HAP-1 (cell line): ENCODE data around the gene GMCL2.

ENCODE experiments used
- DNase-seq, 2 experiments: peaks; one replicate each; pipeline ENCODE4 v3.0.0-alpha.2; 2016 to 2020; ENCODE audit warnings: low spot score in 2 of 2
- H3K27me3 ChIP-seq: fragments of 250-450 bp; sonication (Bioruptor Pico); 2 replicates; pipeline ENCODE4 v1.5.1; 2020; ENCODE audit warnings: low read depth, mild to moderate bottlenecking, moderate library complexity
- H3K36me3 ChIP-seq: fragments of 250-450 bp; sonication (Bioruptor Pico); replicated peaks from 2 replicates; pipeline ENCODE4 v1.5.1; 2020; ENCODE audit warnings: mild to moderate bottlenecking
- H3K4me1 ChIP-seq: fragments of 250-450 bp; sonication (Bioruptor Pico); 2 replicates; pipeline ENCODE4 v1.5.1; 2020; ENCODE audit warnings: mild to moderate bottlenecking
- H3K4me3 ChIP-seq: fragments of 250-450 bp; sonication (Bioruptor Pico); 2 replicates; pipeline ENCODE4 v1.5.1; 2020; ENCODE audit warnings: mild to moderate bottlenecking, moderate library complexity
- H3K9me3 ChIP-seq: fragments of 250-450 bp; sonication (Bioruptor Pico); 2 replicates; pipeline ENCODE4 v1.5.1; 2020; ENCODE audit warnings: mild to moderate bottlenecking, moderate library complexity
- in situ Hi-C: fragments of 300-500 bp; cut with MboI; formaldehyde crosslinking; loops from 3 replicates; pipeline ENCODE4 v1.14.3; 2020; ENCODE audit warnings: low sequenced_read_pairs, inconsistent platforms, mixed read lengths

GMCL2 gene

DNA sequence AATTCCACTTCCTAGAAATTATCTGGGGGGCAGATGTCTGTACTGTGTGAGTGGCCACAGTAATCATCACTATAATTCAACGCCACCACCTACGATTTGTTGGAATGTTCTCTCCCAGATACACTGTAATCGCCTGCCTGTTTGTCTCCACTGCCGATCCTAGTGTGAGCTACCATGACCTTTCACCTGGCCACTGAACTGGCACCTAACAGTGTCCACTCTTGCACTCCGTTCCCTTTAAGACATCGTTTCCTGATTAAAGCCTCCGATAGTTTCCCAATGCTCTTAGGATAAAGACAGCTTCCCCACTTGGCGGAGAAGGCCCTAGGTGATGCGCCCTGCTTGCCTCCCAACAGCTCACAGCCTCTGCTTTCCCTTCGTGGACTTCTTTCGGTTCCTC is 41.4 kb upstream of the GMCL2 start:
- Histone ChIP-seq H3K27me3 (no peaks in the 10 kb centered on the region), H3K4me3 (no peak overlapping the region), H3K36me3 (peaks cover 77% of the 10 kb centered on the region), H3K9me3 (no peaks in the 10 kb centered on the region), H3K4me1 (peaks cover 8% of the 10 kb centered on the region)
- DNase-seq: no peak
- in situ Hi-C loops: no loop called here

DNA sequence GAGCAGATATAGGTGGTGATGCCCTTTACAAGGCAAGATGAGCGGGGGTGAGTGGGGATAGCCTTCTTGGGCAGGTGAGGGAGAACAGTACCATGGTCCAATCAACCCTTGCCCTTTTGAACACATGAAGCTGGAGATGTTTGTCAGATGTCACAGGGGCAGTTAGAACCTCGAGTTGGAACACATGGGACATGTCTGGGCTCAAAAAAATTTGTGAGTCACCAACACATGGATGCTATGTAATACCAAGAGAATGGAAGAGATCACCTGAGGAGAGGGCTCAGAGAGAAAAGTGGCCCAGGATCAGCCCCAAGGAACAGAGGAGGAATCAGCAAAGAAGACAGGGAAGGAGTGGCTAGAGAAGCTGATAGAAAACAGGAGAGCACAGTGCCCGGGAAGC is 40.8 kb upstream of the GMCL2 start:
- Histone ChIP-seq H3K27me3 (no peaks in the 10 kb centered on the region), H3K36me3 (peaks cover 81% of the 10 kb centered on the region), H3K9me3 (no peaks in the 10 kb centered on the region), H3K4me1 (peaks cover 8% of the 10 kb centered on the region), H3K4me3 (no peak overlapping the region)
- DNase-seq: no peak
- in situ Hi-C loops: no loop called here

DNA sequence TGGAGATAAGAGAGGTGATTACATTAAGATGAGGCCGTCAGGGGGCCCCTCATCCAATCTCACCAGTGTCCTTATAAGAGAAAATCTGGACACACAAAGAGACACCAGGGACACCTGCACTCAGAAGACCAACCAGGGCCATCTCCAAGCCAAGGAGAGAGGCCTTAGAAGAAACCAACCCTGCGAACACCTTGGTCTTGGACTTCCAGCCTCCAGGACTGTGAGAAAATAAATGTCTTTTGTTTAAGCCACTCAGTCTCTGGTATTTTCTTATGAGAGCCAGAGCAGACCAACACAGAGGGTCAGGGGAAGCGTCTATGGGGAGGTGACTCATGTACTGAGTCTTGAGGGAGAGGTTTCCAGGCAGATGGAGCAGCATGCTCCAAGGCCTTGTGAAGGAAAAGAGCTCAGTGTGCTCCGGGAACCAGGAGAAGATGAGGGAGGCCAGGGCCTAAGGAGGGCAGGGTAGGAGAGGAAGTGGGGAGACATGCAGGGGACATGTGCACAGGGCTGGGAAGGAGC is 40.0 kb upstream of the GMCL2 start:
- H3K36me3 ChIP-seq: peaks cover 88% of the 10 kb centered on the region
- peaks cover 8% of the 10 kb centered on the region for H3K4me1 ChIP-seq
- no peak overlapping the region for H3K4me3 ChIP-seq
- no peaks in the 10 kb centered on the region for H3K27me3 ChIP-seq
- in situ Hi-C loops: no loop called here
- H3K9me3 ChIP-seq: no peaks in the 10 kb centered on the region
- DNase-seq: no peak

DNA sequence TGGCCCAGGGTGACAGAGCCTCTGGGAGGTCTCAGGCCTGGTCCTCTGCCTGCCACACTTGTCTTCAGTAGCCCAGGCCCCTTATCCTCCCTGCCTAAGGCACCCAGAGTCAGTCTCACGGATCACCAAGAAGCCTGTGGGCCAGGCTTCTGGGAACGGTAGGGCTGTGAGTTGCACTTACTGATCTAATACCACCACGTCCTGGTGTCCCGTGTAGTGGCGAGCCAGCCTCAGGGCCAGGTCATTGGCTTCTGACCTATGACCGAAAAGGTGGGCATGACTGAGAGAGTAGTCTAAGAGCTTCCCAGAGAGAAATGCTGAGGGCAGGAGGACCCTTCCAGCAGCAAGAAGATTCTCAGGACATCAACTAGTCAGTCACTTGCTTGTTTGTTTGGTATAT is 38.0 kb upstream of the GMCL2 start:
- Histone ChIP-seq H3K4me3 (no peak overlapping the region), H3K36me3 (peaks cover 87% of the 10 kb centered on the region), H3K9me3 (no peaks in the 10 kb centered on the region), H3K4me1 (no peaks in the 10 kb centered on the region), H3K27me3 (no peaks in the 10 kb centered on the region)
- no peak for DNase-seq
- in situ Hi-C loops: no loop called here

DNA sequence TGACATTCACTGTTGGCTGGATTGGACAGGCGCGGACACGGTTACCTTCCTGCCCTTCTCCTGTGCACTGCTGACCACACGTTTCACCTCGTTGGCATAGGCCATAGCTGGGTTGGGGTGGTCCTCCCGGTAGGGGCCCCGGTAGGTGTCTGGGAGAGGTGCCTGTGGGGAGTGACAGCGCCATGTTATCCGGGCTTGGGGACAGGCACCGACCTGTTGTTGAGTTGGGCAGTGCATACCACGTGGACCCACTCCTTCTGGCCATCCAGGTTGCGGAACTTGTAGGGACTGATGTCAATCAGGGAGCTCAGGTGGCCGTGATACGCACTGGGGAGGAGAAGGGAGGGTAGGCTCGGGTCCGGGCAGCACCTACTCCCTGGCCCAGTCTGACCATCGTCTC is 37.2 kb upstream of the GMCL2 start:
- in situ Hi-C loops: no loop called here
- peaks cover 84% of the 10 kb centered on the region for H3K36me3 ChIP-seq
- H3K9me3 ChIP-seq: no peaks in the 10 kb centered on the region
- H3K27me3 ChIP-seq: no peaks in the 10 kb centered on the region
- no peak for DNase-seq
- H3K4me3 ChIP-seq: no peak overlapping the region
- H3K4me1 ChIP-seq: no peaks in the 10 kb centered on the region

DNA sequence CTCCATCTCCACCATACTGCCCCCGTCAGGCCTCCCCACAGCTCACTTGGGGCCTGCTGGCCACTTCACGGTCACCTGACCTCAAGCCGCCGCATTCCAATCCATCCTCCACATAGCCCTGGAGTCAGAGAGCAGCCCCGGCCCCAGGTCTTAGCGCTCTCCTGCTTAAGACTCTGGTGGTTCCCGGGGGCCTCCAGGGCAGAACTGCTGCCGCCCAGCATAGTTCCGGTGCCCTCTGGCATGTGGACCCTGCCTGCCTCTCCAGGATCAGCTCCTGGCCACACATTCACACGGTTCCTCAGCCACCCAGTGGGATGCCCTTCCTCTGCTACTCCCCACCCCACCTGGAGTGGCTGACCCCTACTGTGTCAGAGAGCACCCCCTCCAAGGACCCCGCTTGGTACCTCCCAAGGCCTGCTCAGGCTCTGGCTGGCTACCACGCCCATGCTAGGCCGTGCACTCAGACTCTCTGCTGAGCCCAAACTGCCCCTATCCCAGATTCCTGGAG is 36.7 kb upstream of the GMCL2 start:
- Histone ChIP-seq H3K4me3 (no peak overlapping the region), H3K36me3 (peaks cover 80% of the 10 kb centered on the region), H3K27me3 (no peaks in the 10 kb centered on the region), H3K9me3 (no peaks in the 10 kb centered on the region), H3K4me1 (no peaks in the 10 kb centered on the region)
- no peak for DNase-seq
- in situ Hi-C loops: no loop called here

DNA sequence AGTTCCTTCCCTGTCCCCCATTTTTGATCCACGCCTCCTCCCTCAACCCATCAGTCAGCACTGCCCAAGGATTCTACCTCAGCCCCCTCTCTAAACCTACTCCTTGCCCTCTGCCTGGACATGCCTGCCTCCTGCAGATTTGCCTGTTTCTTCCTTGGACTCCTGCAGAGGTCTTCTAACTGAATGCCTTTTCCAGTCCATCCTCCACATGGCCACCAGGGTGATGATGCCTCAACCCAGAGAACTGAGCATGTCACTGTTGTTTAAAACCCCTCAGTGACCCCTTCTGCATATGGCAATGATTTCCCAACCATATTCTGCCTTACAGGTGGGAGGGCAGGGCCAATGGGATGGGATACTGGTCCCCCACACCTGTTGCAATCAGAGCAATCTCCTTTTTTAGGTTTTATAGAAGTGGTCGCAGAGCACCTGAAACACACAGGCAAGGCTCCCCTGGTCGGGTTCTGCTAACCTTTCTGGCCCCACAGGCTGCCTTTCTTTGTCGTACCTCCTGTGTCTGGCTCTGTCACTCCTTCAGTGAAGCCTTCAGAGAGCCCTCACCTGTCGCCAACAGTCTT is 36.1 kb upstream of the GMCL2 start:
- Histone ChIP-seq H3K36me3 (peaks cover 79% of the 10 kb centered on the region), H3K9me3 (no peaks in the 10 kb centered on the region), H3K4me1 (0 out of 2 replicates have a peak, but pooled peaks cover 3% of the 10 kb centered on the region), H3K4me3 (no peak overlapping the region), H3K27me3 (no peaks in the 10 kb centered on the region)
- DNase-seq: no peak
- in situ Hi-C loops: no loop called here

DNA sequence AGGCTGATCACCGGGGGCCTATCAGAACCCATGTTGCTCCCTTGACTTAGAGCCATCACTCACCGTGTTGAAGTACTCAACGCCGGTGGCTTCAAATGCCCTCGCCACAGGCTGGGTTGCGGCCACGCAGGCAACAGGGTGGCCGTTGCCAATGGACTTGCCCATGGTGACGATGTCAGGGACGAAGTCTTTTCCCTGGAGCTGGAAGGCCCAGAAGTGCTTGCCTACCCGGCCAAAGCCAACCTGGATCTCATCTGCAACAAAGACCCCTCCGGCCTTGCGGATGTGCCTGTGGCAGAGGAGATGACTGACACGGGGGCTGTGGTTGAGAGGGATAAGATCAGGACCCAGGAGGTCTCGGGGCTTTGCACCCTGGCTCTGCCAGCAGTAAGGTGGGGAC is 35.1 kb upstream of the GMCL2 start:
- Histone ChIP-seq H3K36me3 (peaks cover 72% of the 10 kb centered on the region), H3K4me1 (0 out of 2 replicates have a peak, but pooled peaks cover 4% of the 10 kb centered on the region), H3K9me3 (no peaks in the 10 kb centered on the region), H3K4me3 (no peak overlapping the region), H3K27me3 (no peaks in the 10 kb centered on the region)
- in situ Hi-C loops: no loop called here
- no peak for DNase-seq

DNA sequence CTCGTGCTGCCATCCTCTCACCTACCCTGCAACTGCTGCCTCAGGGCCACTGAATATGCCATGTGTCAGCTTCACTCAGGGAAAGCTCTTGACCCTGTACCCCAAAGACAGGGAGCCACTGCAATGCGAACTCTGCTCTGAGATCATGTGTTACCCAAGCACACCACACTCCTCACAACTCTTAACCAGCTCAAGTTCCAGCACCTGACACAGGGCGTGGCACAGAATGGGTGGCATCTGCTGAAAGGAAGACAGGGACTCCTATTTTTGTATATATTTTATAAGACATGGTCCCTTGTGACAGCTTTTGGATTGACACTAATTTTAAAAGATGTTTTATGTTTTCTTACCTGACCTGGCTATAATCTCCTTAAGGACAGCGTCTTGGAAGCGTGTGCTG is 34.7 kb upstream of the GMCL2 start:
- DNase-seq: no peak
- no peaks in the 10 kb centered on the region for H3K9me3 ChIP-seq
- in situ Hi-C loops: no loop called here
- peaks cover 73% of the 10 kb centered on the region for H3K36me3 ChIP-seq
- no peaks in the 10 kb centered on the region for H3K27me3 ChIP-seq
- no peak overlapping the region for H3K4me3 ChIP-seq
- 0 out of 2 replicates have a peak, but pooled peaks cover 4% of the 10 kb centered on the region for H3K4me1 ChIP-seq

DNA sequence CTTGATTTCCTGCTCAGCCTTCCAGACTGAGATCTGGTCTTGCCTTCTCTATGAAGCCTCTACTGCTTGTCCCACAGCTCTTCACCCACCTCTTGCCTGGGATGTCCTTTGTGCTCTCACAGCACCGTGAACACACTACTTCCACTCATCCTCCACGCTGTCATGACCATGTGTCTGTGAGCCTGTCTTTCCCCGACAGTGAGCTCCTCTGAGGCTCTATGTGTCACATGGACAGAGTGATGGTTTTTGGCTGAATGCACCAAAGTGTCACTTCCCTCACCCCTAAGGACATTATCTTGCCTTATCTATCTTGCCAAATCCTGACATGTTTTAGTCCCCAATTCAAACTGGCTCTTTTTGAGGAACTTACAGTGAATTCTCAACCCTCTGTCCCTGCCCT is 34.1 kb upstream of the GMCL2 start:
- no peaks in the 10 kb centered on the region for H3K9me3 ChIP-seq
- H3K4me3 ChIP-seq: no peak overlapping the region
- no peak for DNase-seq
- in situ Hi-C loops: no loop called here
- H3K36me3 ChIP-seq: peaks cover 73% of the 10 kb centered on the region
- H3K4me1 ChIP-seq: 0 out of 2 replicates have a peak, but pooled peaks cover 4% of the 10 kb centered on the region
- no peaks in the 10 kb centered on the region for H3K27me3 ChIP-seq

DNA sequence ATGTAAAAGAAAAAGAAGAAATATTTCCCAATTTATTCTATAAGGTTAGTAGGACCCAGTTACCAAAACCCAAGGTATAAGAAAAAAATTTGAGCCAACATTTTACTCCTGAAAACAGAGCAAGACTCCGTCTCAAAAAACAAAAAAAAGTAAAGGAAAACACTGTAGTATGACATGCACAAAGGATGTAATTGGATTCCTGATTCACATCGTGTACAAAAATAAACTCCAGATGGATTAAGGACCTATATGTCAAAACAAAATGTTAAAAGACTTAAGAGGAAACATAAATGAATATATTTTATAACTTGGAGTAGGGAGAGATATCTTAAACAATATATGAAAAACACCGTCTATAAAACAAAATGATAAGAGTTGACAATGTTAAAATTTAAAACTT is 31.7 kb upstream of the GMCL2 start:
- in situ Hi-C loops: no loop called here
- Histone ChIP-seq H3K4me3 (no peak overlapping the region), H3K36me3 (peaks cover 77% of the 10 kb centered on the region), H3K9me3 (no peaks in the 10 kb centered on the region), H3K27me3 (no peaks in the 10 kb centered on the region), H3K4me1 (0 out of 2 replicates have a peak, but pooled peaks cover 4% of the 10 kb centered on the region)
- no peak for DNase-seq

DNA sequence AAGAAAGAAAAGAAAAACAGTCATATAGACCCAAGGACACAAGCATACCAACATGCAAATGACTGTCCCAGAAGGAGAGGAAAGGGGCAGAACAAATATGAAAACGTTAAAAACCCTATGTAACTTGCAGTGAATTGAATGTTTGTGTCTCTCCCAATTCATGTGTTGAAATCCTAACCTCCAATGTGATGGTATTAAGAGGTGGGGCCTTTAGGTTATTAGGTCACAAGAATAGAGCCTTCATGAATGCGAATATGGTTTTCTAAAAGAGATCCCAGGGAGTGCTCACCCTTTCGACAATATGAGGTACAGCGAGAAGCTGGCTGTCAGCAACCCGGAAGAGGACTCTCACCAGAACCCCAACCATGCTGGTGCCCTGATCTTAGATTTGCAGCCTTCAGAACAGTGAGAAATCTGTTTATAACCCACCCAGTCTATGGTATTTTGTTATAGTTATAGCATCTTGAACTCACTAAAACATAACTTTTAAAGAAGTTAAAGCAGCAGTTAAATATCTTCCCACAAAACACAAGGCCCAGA is 31.1 kb upstream of the GMCL2 start:
- DNase-seq: no peak
- Histone ChIP-seq H3K4me1 (0 out of 2 replicates have a peak, but pooled peaks cover 4% of the 10 kb centered on the region), H3K9me3 (no peaks in the 10 kb centered on the region), H3K27me3 (no peaks in the 10 kb centered on the region), H3K36me3 (peaks cover 79% of the 10 kb centered on the region), H3K4me3 (no peak overlapping the region)
- in situ Hi-C loops: no loop called here

DNA sequence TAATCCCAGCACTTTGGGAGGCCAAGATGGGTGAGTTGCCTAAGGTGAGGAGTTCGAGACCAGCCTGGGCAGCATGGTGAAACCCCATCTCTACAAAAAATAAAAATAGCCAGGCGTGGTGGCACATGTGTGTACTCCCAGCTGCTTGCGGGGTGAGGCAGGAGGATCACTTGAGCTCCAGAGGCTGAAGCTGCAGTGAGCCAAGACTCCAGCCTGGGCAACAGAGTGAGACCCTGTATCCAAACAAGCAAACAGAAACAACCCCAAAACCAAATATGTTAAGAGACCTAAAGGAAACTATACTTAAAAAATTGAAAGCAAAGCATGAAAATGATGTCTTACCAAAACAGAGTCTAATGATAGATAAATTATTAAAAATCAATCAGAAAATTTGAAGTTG is 29.6 kb upstream of the GMCL2 start:
- no peaks in the 10 kb centered on the region for H3K27me3 ChIP-seq
- H3K4me1 ChIP-seq: 0 out of 2 replicates have a peak, but pooled peaks cover 4% of the 10 kb centered on the region
- peaks cover 80% of the 10 kb centered on the region for H3K36me3 ChIP-seq
- in situ Hi-C loops: no loop called here
- H3K9me3 ChIP-seq: no peaks in the 10 kb centered on the region
- no peak for DNase-seq
- no peak overlapping the region for H3K4me3 ChIP-seq

DNA sequence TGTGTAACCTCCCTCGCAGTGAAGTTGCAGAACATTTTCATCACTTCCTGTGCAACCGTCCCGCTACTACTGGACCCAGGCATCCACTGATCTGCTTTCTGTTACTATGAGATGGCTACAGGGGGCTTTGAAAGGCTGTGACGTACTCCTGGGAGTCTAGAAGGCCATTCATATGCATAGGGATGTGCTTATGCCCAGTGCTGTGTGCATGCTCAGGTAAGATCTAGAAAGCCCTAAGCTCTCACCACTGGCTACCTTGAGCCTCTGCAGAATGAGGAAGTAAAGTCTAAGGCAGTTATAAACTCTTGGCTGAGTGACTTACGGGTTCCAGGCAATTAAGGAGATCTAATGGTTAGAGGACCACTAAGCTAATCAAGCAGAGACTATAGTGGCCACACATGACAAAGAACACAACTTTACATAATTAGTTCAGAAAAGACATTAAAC is 28.9 kb upstream of the GMCL2 start:
- Histone ChIP-seq H3K4me1 (0 out of 2 replicates have a peak, but pooled peaks cover 4% of the 10 kb centered on the region), H3K9me3 (no peaks in the 10 kb centered on the region), H3K4me3 (no peak overlapping the region), H3K27me3 (no peaks in the 10 kb centered on the region), H3K36me3 (peaks cover 80% of the 10 kb centered on the region)
- no peak for DNase-seq
- in situ Hi-C loops: no loop called here
